Right renal pelvis (tissue), 4 donors: ENCODE data around the gene BCKDHB. TPM values are rescaled to one million over a fixed set of nuclear protein-coding genes. Genes with fewer than 3 reads are reported as not detected.

Source experiments
- DNase-seq, 4 donors: peaks; one replicate each; pipeline ENCODE4 v3.0.0-alpha.2; 2013; ENCODE audit warnings: low read depth in 4 of 4, low spot score in 3 of 4, missing footprints in 1 of 4
- polyA plus RNA-seq, 4 donors: library from polyadenylated mRNA; unstranded; fragments of 120-200 nt; gene quantifications; one replicate each; pipeline ENCODE4 v1.2.1, GENCODE V29; 2013; ENCODE audit not compliant: insufficient read length in 4 of 4

Gene BCKDHB
- polyA plus RNA-seq, 4 donors: 32.2 to 44.7 (median 39.4) TPM

- DNase-seq: no peak
Observed at GRCh38 chr6:80145921-80146320, 39.5 kb downstream of the BCKDHB start.

- DNase-seq: no peak
Observed at GRCh38 chr6:80148220-80148619, 41.7 kb downstream of the BCKDHB start.

GRCh38 chr6:80151635-80152034 is 45.2 kb downstream of the BCKDHB start:
- DNase-seq: no peak

- no peak for DNase-seq
Observed at GRCh38 chr6:80154160-80154559, 47.7 kb downstream of the BCKDHB start.

GRCh38 chr6:80156221-80156620 is 49.8 kb downstream of the BCKDHB start:
- no peak for DNase-seq

GRCh38 chr6:80158478-80158989 is 52.1 kb downstream of the BCKDHB start:
- no peak for DNase-seq

GRCh38 chr6:80161434-80161833 is 55.0 kb downstream of the BCKDHB start:
- DNase-seq: no peak

- no peak for DNase-seq
Observed at GRCh38 chr6:80163754-80164187, 57.3 kb downstream of the BCKDHB start.

GRCh38 chr6:80165143-80165542 is 58.7 kb downstream of the BCKDHB start:
- no peak for DNase-seq

GRCh38 chr6:80165819-80166218 is 59.3 kb downstream of the BCKDHB start:
- DNase-seq: no peak

- DNase-seq: no peak
Observed at GRCh38 chr6:80170433-80170832, 64.0 kb downstream of the BCKDHB start.

- no peak for DNase-seq
Observed at GRCh38 chr6:80173411-80173810, 66.9 kb downstream of the BCKDHB start.

- DNase-seq: no peak
Observed at GRCh38 chr6:80174900-80175572, 68.6 kb downstream of the BCKDHB start.

- no peak for DNase-seq
Observed at GRCh38 chr6:80179695-80180094, 73.2 kb downstream of the BCKDHB start.

GRCh38 chr6:80181352-80182081 is 75.0 kb downstream of the BCKDHB start:
- no peak for DNase-seq

GRCh38 chr6:80182308-80182707 is 75.8 kb downstream of the BCKDHB start:
- DNase-seq: no peak

- DNase-seq: peak in 1 of 4 donors; percentile 1
Observed at GRCh38 chr6:80183019-80183795, 76.7 kb downstream of the BCKDHB start.

GRCh38 chr6:80185492-80185891 is 79.0 kb downstream of the BCKDHB start:
- no peak for DNase-seq

GRCh38 chr6:80186082-80186481 is 79.6 kb downstream of the BCKDHB start:
- no peak for DNase-seq

- no peak for DNase-seq
Observed at GRCh38 chr6:80196906-80197305, 90.4 kb downstream of the BCKDHB start.

GRCh38 chr6:80197474-80197873 is 91.0 kb downstream of the BCKDHB start:
- no peak for DNase-seq
